ENCODE results near the gene CDRT15. TPM values are rescaled to one million over a fixed set of nuclear protein-coding genes. Genes with fewer than 3 reads are reported as not detected.
"Not testable (repeated sequence)": the region's sequence is repeated elsewhere in the genome, so short reads cannot be mapped to it uniquely, and the experiment has no call there.

Gene CDRT15
- total RNA-seq, 1 donor from 2014 or later, result not detected

DNA sequence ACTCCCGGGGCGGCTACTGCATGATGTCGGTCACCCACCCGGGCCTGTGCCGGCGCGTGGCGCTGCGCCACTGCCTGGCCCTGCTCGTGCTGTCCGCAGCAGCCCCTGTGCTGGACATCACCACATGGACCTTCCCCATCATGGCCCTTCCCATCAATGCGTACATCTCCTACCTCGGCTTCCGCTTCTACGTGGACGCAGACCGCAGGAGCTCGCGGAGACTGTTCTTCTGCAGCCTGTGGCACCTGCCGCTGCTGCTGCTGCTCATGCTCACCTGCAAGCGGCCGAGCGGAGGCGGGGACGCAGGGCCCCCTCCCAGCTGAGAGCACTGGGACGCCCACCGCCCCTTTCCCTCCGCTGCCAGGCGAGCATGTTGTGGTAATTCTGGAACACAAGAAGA lies 29.8 kb downstream of the CDRT15 start:
- no peak for DNase-seq (ENCODE audit: low spot score)

DNA sequence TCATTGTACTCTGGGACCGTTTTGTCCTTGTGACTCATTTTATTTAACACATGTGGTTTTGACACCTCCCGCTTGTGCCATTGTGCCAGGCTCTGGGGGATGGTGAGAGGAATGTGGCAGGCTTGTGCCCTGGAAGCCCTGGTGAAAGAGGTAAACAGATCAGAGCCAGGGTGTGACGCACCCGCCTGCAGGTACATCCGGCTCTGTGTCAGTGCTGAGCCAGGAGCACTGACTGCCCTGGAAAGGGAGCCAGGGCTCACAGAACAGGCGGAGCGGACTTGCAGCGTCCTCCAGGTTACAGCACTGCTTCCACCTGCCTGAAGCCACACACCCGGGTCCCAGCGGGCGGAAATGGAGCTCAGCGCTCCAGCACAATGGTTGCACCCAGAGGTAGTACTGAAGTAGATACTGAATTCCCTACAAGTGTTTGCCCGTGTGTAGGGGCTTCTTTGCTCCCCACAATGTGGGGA lies 30.6 kb downstream of the CDRT15 start:
- DNase-seq (ENCODE audit: low spot score), result peak; percentile 94

- no peak for DNase-seq (ENCODE audit: low spot score)
Measured at GRCh38 chr17:14205380-14205779, 31.3 kb downstream of the CDRT15 start.

DNA sequence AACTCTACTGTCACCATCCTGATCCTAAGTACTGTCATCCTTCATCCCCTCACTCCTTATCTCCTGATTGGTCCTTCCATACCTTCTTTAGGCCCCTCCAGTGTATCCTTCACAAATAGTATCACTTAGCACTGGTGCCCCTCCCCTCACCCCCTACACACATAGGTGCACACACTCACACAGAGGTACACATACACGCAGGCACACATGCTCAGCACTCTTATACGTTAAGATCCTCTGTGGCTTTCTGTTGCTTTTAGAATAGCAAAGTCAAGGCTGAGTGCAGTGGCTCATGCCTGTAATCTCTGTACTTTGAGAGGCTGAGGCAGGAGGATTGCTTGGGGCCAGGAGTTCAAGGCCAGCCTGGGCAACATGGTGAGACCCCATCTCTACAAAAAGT lies 32.1 kb downstream of the CDRT15 start:
- DNase-seq (ENCODE audit: low spot score), result no peak

- no peak for DNase-seq (ENCODE audit: low spot score)
Measured at GRCh38 chr17:14204084-14204483, 32.6 kb downstream of the CDRT15 start.

GRCh38 chr17:14203388-14203787 lies 33.3 kb downstream of the CDRT15 start:
- DNase-seq (ENCODE audit: low spot score), result no peak

GRCh38 chr17:14202388-14203166 lies 34.1 kb downstream of the CDRT15 start:
- DNase-seq (ENCODE audit: low spot score), result no peak

GRCh38 chr17:14201988-14202380 lies 34.7 kb downstream of the CDRT15 start:
- DNase-seq (ENCODE audit: low spot score), result no peak

GRCh38 chr17:14201021-14201987 lies 35.4 kb downstream of the CDRT15 start:
- no peak for DNase-seq (ENCODE audit: low spot score)

GRCh38 chr17:14200354-14200753 lies 36.3 kb downstream of the CDRT15 start:
- DNase-seq (ENCODE audit: low spot score), result no peak

GRCh38 chr17:14199601-14200000 lies 37.1 kb downstream of the CDRT15 start:
- no peak for DNase-seq (ENCODE audit: low spot score)

DNA sequence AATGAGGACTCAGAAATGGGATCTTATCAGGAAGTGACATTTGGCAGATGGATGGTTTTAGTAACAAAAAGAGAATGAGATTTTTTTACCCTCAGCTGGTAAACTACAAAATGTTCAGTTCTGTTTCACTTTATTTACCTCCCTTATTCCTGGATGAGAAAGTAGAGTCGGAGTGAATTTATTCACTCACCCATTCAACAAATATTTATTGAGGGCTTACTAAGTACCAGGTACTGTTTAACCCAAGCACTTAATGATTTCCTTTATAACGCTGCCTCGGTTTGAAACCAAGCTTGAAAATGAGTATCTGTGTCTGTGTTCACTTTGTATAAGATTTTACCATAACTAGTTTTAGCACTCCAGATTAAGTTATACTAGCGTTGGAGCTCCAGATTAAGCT lies 38.1 kb downstream of the CDRT15 start:
- DNase-seq (ENCODE audit: low spot score), result no peak

- no peak for DNase-seq (ENCODE audit: low spot score)
Measured at GRCh38 chr17:14198013-14198412, 38.6 kb downstream of the CDRT15 start.

- DNase-seq (ENCODE audit: low spot score), result no peak
Measured at GRCh38 chr17:14197586-14197985, 39.1 kb downstream of the CDRT15 start.

- DNase-seq (ENCODE audit: low spot score), result no peak
Measured at GRCh38 chr17:14197057-14197456, 39.6 kb downstream of the CDRT15 start.

DNA sequence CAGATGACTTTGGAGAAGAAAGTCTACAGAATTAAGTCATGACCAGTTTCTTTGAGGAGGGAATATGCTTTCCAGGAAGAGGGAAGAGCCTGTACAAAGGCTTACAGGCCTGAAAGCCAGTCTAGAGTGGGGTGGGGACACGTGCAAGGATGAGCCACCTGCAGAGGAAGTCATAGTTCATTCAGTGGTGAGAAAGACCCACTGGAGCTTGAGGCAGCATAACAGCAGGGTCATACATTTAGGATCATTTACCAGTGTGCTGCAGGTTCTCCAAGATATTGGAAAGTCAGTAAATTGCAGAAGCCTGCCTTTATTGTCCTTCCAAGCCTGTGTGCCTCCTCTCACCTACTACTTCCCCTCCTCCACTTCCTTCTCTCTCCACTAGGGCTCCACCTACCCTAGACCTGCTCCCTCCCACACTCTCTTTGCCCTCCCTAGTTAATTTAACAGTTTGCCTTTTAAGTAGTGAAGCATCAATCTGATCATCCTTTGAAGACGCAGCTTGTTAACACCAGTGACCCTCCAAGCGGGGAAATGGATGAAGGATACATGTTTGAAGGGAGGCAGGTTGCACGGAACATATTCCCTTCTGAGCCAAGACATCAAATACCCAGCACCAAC lies 40.2 kb downstream of the CDRT15 start:
- DNase-seq (ENCODE audit: low spot score), result no peak

DNA sequence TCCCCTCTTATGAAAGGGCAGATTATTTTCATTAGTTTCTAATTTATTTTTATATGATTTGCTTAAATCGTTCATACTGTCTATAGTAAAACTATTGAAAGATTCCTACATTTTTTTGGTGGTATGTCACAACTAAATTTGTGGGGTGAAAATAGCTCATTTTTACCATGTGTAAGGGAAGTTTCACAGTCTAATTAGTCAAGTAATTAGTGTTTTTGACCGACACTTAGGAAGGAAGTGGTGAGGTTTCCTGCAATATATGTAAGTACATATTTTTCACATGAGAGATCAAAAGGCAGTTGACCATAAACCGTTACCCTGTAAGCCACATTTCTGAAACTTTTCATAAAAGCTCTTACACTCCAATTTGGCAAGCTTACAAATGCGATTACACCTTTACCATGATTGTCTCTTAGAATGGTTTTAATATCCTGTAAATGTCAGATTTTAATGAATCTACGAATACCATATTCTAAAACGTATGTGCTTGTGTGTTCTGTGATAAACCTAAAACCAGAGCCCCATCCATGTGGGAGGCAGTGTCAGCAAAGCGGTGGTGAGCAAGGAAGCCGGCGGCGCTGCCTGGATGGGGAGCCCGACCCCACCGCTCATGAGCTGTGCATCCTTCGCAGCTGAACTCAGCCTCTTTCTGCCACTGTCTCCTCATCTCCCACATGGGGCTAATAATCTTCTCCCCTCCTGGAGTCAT lies 43.9 kb downstream of the CDRT15 start:
- not testable (repeated sequence) for DNase-seq (ENCODE audit: low spot score)

DNA sequence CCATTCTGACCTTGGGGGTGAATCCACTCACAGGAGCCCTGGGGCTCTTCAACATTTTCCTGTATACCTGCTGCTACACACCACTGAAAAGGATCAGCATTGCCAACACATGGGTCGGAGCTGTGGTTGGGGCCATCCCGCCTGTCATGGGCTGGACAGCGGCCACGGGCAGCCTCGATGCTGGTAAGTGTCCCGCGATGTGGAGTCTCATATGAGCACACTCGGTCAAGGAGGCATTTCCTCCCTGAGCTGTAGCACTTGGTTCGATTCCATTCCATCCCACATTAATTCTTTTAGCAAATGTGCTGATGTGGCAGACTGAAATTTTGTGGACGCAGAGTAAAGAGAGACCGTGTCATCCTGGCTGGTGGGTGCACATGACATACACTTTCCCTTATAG lies 44.6 kb downstream of the CDRT15 start:
- not testable (repeated sequence) for DNase-seq (ENCODE audit: low spot score)

GRCh38 chr17:14191469-14191868 lies 45.2 kb downstream of the CDRT15 start:
- DNase-seq (ENCODE audit: low spot score), result not testable (repeated sequence)

DNA sequence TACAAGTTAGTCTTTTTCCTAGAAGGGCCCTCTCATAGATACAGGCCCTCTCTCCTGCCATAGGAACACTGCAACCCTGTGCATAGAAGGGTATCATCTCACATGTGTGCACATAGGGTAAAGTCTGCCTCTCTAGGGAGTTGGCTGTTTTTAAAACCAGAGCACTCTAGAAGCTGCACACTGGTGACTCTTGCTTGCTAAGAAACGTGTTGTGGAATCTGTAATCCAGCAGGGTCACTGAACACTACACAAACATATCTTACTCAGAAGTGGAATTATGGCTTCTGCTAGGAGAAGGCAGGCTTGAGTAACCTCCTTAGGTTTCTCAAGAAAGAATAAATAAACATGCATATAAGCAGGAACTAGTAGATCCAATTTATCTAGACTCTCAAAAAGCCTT lies 45.9 kb downstream of the CDRT15 start:
- not testable (repeated sequence) for DNase-seq (ENCODE audit: low spot score)

DNA sequence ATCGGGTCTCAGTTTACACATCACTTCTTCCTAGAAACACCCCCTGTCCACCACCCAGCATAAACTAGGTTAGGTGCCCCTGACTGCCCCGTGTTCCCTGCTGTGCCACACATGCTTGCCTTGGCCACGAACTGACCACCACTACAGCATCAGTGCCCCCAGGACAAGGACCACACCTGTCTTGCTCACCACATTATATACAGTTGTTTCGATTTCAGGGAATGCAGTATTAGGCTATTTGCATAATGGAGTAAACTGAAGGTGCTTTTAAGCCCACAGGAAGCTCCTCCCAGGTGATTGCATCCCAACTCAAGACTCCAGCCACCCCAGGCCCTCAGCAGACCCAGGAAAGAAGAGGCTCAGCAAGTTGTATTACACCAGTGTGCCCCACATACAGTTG lies 50.2 kb downstream of the CDRT15 start:
- DNase-seq (ENCODE audit: low spot score), result not testable (repeated sequence)

Data from mucosa of gallbladder (tissue), 1 donor.